ENCODE data around the gene KLHL26. TPM values are rescaled to one million over a fixed set of nuclear protein-coding genes. Genes with fewer than 3 reads are reported as not detected.

The KLHL26 gene
- total RNA-seq, 1 experiment from 2014 or later, result 8.4 TPM

- no peaks in the 10 kb centered on the region for H3K36me3 ChIP-seq (ENCODE audit: low read depth, low read length)
- intact Hi-C loops (cut with micrococcal nuclease), result no loop called here
- peak overlapping the region; percentile 56 for H3K4me2 ChIP-seq (ENCODE audit: low read length)
- H3K4me1 ChIP-seq (ENCODE audit: insufficient read depth, low read length), result peaks cover 9% of the 10 kb centered on the region; the same call in 1 of the 2 replicates
- BruUV-seq (replicated peaks), result no TSS peak
- no peaks in the 10 kb centered on the region for H3K9me3 ChIP-seq (ENCODE audit: low read length)
- H2AFZ ChIP-seq (ENCODE audit: low read length), result no peak overlapping the region
- H3K4me3 ChIP-seq (ENCODE audit: low read length), result peak overlapping the region; percentile 42; the same call in 1 of the 2 replicates
- DNase-seq (no peak), ATAC-seq (no peak)
- peaks cover 74% of the 10 kb centered on the region for H3K27me3 ChIP-seq (ENCODE audit: low read length)
- H3K79me2 ChIP-seq (ENCODE audit: low read length), result no peaks in the 10 kb centered on the region
- POLR2A ChIA-PET (ENCODE audit: unreplicated experiment), result no interaction called here
- no peak overlapping the region for H3K27ac ChIP-seq (ENCODE audit: low read length)
- H3F3A ChIP-seq (ENCODE audit: low read length, unreplicated experiment), result peaks cover 5% of the 10 kb centered on the region
- TF ChIP-seq CTCF (conservative IDR thresholded peaks at IDR 0.05; ENCODE audit: low read depth, low read length), result no peak
- TF ChIP-seq EZH2phosphoT487 (IDR thresholded peaks at IDR 0.05; ENCODE audit: borderline replicate concordance, low read length), result 0 out of 2 replicates have a peak, but pooled peaks have one; percentile 17
- TF ChIP-seq EZH2 (IDR thresholded peaks at IDR 0.05; ENCODE audit: low read length, unreplicated experiment), result peak; percentile 79
- no peak overlapping the region for H3K9ac ChIP-seq (ENCODE audit: low read length)
- H4K20me1 ChIP-seq (ENCODE audit: low read length), result no peaks in the 10 kb centered on the region
- H3K9me2 ChIP-seq (replicated peaks; ENCODE audit: low read length), result no peaks in the 10 kb centered on the region
- CTCF ChIA-PET, result no interaction called here
Observed at GRCh38 chr19:18612051-18612771, 24.6 kb upstream of the KLHL26 start.

- intact Hi-C loops (cut with micrococcal nuclease), result no loop called here
- Histone ChIP-seq H3K4me3 (ENCODE audit: low read length) (peak within 1 kb of the TSS; percentile 42; the same call in 1 of the 2 replicates), H3F3A (ENCODE audit: low read length, unreplicated experiment) (peaks cover 5% of the 10 kb centered on the region), H3K4me2 (ENCODE audit: low read length) (peak within 1 kb of the TSS; percentile 56), H3K9ac (ENCODE audit: low read length) (no peak within 1 kb of the TSS), H3K9me3 (ENCODE audit: low read length) (no peaks in the 10 kb centered on the region), H3K9me2 (replicated peaks; ENCODE audit: low read length) (no peaks in the 10 kb centered on the region), H3K36me3 (ENCODE audit: low read depth, low read length) (no peaks in the 10 kb centered on the region), H4K20me1 (ENCODE audit: low read length) (no peaks in the 10 kb centered on the region), H3K27me3 (ENCODE audit: low read length) (peaks cover 66% of the 10 kb centered on the region), H3K4me1 (ENCODE audit: insufficient read depth, low read length) (peaks cover 9% of the 10 kb centered on the region; the same call in 1 of the 2 replicates), H2AFZ (ENCODE audit: low read length) (no peak within 1 kb of the TSS), H3K27ac (ENCODE audit: low read length) (no peak within 1 kb of the TSS), H3K79me2 (ENCODE audit: low read length) (no peaks in the 10 kb centered on the region)
- no peak for DNase-seq
- ChIA-PET CTCF (interaction anchor here (0.6 kb wide), 1 partner anchor 828 kb away, joined by 3 read pairs; no protein-coding TSS in a partner anchor), POLR2A (ENCODE audit: unreplicated experiment) (no interaction called here)
- ATAC-seq, result no peak
- no TSS peak for BruUV-seq (replicated peaks)
- TF ChIP-seq CTCF (conservative IDR thresholded peaks at IDR 0.05; ENCODE audit: low read depth, low read length), result no peak
- 0 out of 2 replicates have a peak, but pooled peaks have one; percentile 34 for TF ChIP-seq EZH2phosphoT487 (IDR thresholded peaks at IDR 0.05; ENCODE audit: borderline replicate concordance, low read length)
Observed at GRCh38 chr19:18612772-18613588, 23.8 kb upstream of the KLHL26 start, which contains the start of gene TMEM59L. Gene TMEM59L, plus strand, starts transcription at chr19:18612870. Its CDS starts 89 bp downstream, at chr19:18612959.
